Brain microvascular endothelial cell (primary cell): ENCODE results near the gene PRKRIP1.

Experiments
- DNase-seq: peaks from one replicate; pipeline ENCODE4 v3.0.0-alpha.2; 2020
- H3K27ac ChIP-seq: fragments of 250-450 bp; sonication (Bioruptor Pico); 2 replicates; pipeline ENCODE4 v1.5.1; 2020; ENCODE audit warnings: mild to moderate bottlenecking, moderate library complexity
- H3K27me3 ChIP-seq: fragments of 250-450 bp; sonication (Bioruptor Pico); replicated peaks from 2 replicates; pipeline ENCODE4 v1.5.1; 2020; ENCODE audit warnings: mild to moderate bottlenecking
- H3K36me3 ChIP-seq: fragments of 250-450 bp; sonication (Bioruptor Pico); replicated peaks from 2 replicates; pipeline ENCODE4 v1.5.1; 2020; ENCODE audit warnings: mild to moderate bottlenecking
- H3K4me3 ChIP-seq: 2 replicates; pipeline ENCODE4 v1.5.1; 2011; ENCODE audit warnings: low read depth, mild to moderate bottlenecking, control low read depth, low read length, moderate library complexity
- in situ Hi-C: cut with HindIII; loops from 2 replicates; pipeline ENCODE4 v1.10.0; 2017; ENCODE audit warnings: low sequenced_read_pairs, low pct_ligation_motif_present
- TF ChIP-seq, protein P1 (sequence below): IDR thresholded peaks from 2 replicates; pipeline ENCODE4 v1.5.1; 2011; ENCODE audit warnings: low read depth, mild to moderate bottlenecking, moderate library complexity, low read length, control low read depth, inconsistent platforms; ENCODE audit errors: missing control alignments

The PRKRIP1 gene

GRCh38 chr7:102417105-102417504 lies 20.9 kb downstream of the PRKRIP1 start:
- in situ Hi-C loops = no loop called here
- Histone ChIP-seq H3K4me3 (no peak overlapping the region), H3K27me3 (no peaks in the 10 kb centered on the region), H3K36me3 (peaks cover 48% of the 10 kb centered on the region), H3K27ac (no peak overlapping the region)
- DNase-seq = no peak
- TF ChIP-seq, protein P1, sequence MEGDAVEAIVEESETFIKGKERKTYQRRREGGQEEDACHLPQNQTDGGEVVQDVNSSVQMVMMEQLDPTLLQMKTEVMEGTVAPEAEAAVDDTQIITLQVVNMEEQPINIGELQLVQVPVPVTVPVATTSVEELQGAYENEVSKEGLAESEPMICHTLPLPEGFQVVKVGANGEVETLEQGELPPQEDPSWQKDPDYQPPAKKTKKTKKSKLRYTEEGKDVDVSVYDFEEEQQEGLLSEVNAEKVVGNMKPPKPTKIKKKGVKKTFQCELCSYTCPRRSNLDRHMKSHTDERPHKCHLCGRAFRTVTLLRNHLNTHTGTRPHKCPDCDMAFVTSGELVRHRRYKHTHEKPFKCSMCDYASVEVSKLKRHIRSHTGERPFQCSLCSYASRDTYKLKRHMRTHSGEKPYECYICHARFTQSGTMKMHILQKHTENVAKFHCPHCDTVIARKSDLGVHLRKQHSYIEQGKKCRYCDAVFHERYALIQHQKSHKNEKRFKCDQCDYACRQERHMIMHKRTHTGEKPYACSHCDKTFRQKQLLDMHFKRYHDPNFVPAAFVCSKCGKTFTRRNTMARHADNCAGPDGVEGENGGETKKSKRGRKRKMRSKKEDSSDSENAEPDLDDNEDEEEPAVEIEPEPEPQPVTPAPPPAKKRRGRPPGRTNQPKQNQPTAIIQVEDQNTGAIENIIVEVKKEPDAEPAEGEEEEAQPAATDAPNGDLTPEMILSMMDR = no peak

- H3K36me3 ChIP-seq = peaks cover 38% of the 10 kb centered on the region
- no peak for DNase-seq
- no peak overlapping the region for H3K27ac ChIP-seq
- H3K27me3 ChIP-seq = no peaks in the 10 kb centered on the region
- no peak overlapping the region for H3K4me3 ChIP-seq
- TF ChIP-seq, protein P1 = no peak
- in situ Hi-C loops = no loop called here
Observed at GRCh38 chr7:102418592-102418991, 22.4 kb downstream of the PRKRIP1 start.

DNA sequence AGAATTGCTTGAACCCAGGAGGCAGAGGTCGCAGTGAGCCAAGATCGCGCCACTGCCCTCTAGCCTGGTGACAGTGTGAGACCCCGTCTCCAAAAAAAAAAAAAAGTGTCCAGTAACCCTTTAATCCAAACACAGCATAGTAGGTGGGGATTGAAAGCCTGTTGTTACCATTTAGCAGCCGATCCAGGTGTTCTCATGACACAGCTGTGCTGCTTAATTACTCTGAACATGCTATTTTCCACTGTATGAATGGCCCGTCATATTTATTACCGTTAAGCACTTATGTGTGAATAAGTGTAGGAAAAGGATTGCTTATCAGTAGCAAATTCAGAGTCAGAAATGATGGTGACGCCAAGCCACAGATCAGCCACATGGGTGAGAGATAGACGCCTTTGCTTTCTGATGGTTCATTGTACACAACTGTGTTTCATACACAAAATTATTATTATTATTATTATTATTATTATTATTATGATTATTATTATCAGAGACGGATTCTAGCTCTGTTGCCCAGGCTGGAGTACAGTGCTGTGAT lies 25.6 kb downstream of the PRKRIP1 start:
- TF ChIP-seq, protein P1 = no peak

DNA sequence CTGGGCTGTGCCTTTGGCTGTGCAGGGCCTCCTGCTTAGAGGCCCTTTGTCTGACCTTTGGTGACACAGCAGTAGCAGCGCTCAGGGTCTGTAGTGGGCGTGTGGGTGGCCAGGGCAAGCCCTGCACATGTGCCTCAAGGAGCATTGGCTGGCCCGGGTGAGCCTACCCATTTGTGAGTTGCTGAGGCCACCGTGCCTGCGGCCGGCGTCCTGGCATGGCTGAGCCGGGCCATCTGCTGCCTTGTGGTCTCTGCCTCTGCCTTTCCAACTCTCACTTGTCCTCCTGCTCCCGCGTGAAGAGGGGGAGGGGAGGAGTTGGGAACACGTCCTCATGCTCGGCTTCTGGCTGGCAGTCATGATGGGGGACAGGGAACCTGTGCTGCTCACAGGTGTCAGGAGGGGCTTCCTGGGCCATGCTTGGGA lies 28.0 kb downstream of the PRKRIP1 start:
- TF ChIP-seq, protein P1 = no peak
- H3K36me3 ChIP-seq = peaks cover 26% of the 10 kb centered on the region
- no peaks in the 10 kb centered on the region for H3K27me3 ChIP-seq
- in situ Hi-C loops = no loop called here
- DNase-seq = no peak
- H3K4me3 ChIP-seq = no peak overlapping the region
- no peak overlapping the region for H3K27ac ChIP-seq

More for the DNA sequence above, 25.6 kb downstream of the PRKRIP1 start:
- no peaks in the 10 kb centered on the region for H3K27me3 ChIP-seq
- H3K36me3 ChIP-seq = peaks cover 37% of the 10 kb centered on the region
- H3K4me3 ChIP-seq = no peak overlapping the region
- H3K27ac ChIP-seq = no peak overlapping the region
- in situ Hi-C loops = no loop called here
- DNase-seq = no peak

DNA sequence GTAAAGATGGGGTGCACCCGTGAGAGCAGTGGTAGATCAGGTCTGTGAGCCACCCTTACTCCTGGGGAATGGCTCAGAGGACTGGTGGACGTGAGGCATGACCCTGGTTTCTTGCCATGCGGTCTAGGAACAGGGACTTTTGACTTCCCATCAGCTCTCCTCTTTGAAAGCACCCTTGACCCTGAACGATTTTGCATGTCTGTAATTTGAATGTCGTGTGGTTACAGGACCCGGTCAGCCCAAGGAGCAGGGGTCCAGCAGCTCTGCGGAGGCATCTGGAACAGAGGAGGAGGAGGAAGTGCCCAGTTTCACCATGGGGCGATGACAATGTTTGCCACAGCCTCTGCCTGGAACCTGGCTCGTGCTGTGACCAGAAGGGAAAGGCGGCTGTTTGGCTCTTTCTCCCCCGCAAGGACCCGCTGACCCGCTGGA lies 28.6 kb downstream of the PRKRIP1 start:
- TF ChIP-seq, protein P1 = no peak
- in situ Hi-C loops = no loop called here
- H3K4me3 ChIP-seq = no peak overlapping the region
- peaks cover 23% of the 10 kb centered on the region for H3K36me3 ChIP-seq
- H3K27me3 ChIP-seq = no peaks in the 10 kb centered on the region
- no peak overlapping the region for H3K27ac ChIP-seq
- DNase-seq = no peak
